Neural crest cell (in vitro differentiated cells): ENCODE results near the gene PHIP. TPM values are rescaled to one million over a fixed set of nuclear protein-coding genes. Genes with fewer than 3 reads are reported as not detected.

ENCODE experiments used
- DNase-seq: peaks from one replicate; pipeline ENCODE4 v3.0.0; 2021; ENCODE audit warnings: low read depth, mixed read lengths, low spot score
- H3K27ac Mint-ChIP-seq: one replicate; pipeline ENCODE4 v1.8.0; 2021; ENCODE audit warnings: mild to moderate bottlenecking, mixed read lengths; ENCODE audit not compliant: unreplicated experiment
- H3K27me3 Mint-ChIP-seq: 2 replicates; pipeline ENCODE4 v1.8.0; 2021; ENCODE audit warnings: low read depth, mild to moderate bottlenecking, mixed read lengths
- H3K36me3 Mint-ChIP-seq: 2 replicates; pipeline ENCODE4 v1.8.0; 2021; ENCODE audit warnings: low read depth, mild to moderate bottlenecking, mixed read lengths
- H3K4me1 Mint-ChIP-seq: 2 replicates; pipeline ENCODE4 v1.8.0; 2021; ENCODE audit warnings: mixed read lengths
- H3K4me3 Mint-ChIP-seq: one replicate; pipeline ENCODE4 v1.8.0; 2021; ENCODE audit warnings: mild to moderate bottlenecking, mixed read lengths
- H3K9me3 Mint-ChIP-seq: 2 replicates; pipeline ENCODE4 v1.8.0; 2021; ENCODE audit warnings: mixed read lengths
- total RNA-seq: library from RNA; stranded (reverse); gene quantifications from 2 replicates; pipeline ENCODE4 v1.2.1, GENCODE V29; 2021
- TF ChIP-seq, protein P1 (sequence below): fragments of 200-600 bp; sonication (generic); conservative IDR thresholded peaks from 2 replicates; pipeline ENCODE4 v1.5.0; 2021; ENCODE audit warnings: antibody characterized with exemption, mild to moderate bottlenecking

Gene PHIP
- total RNA-seq, 1 donor from 2014 or later, result 50.0 TPM

GRCh38 chr6:79005024-79005423, 73.0 kb downstream of the PHIP start:
- H3K27ac Mint-ChIP-seq, result no peak overlapping the region
- TF ChIP-seq, protein P1, sequence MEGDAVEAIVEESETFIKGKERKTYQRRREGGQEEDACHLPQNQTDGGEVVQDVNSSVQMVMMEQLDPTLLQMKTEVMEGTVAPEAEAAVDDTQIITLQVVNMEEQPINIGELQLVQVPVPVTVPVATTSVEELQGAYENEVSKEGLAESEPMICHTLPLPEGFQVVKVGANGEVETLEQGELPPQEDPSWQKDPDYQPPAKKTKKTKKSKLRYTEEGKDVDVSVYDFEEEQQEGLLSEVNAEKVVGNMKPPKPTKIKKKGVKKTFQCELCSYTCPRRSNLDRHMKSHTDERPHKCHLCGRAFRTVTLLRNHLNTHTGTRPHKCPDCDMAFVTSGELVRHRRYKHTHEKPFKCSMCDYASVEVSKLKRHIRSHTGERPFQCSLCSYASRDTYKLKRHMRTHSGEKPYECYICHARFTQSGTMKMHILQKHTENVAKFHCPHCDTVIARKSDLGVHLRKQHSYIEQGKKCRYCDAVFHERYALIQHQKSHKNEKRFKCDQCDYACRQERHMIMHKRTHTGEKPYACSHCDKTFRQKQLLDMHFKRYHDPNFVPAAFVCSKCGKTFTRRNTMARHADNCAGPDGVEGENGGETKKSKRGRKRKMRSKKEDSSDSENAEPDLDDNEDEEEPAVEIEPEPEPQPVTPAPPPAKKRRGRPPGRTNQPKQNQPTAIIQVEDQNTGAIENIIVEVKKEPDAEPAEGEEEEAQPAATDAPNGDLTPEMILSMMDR, result no peak

DNA sequence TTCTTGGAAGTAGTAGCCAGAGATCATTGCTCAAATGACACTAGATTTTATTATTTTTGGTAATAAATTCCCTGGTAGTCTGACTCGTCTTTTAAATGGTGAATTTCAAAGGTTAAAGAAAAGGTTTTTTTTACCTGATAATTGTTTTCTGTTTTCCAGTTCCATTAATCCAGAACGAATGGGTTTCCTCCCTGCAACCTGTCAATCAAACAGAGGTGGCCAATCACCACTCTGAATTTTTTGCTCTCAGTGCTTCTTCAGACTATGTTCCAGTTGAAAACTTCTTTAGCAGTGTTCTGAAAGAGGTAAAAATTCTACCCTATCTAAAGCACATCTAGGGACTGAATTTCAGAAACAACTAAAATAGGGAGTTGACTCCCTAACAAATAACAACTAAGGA, 73.8 kb downstream of the PHIP start:
- no peak overlapping the region for H3K4me3 Mint-ChIP-seq
- no peaks in the 10 kb centered on the region for H3K27me3 Mint-ChIP-seq
- no peak for DNase-seq
- TF ChIP-seq, protein P1, result no peak
- H3K9me3 Mint-ChIP-seq, result no peaks in the 10 kb centered on the region
- H3K36me3 Mint-ChIP-seq, result peaks cover 25% of the 10 kb centered on the region
- no peak overlapping the region for H3K27ac Mint-ChIP-seq
- no peaks in the 10 kb centered on the region for H3K4me1 Mint-ChIP-seq

More at GRCh38 chr6:79005024-79005423, 73.0 kb downstream of the PHIP start:
- Mint-ChIP-seq H3K9me3 (no peaks in the 10 kb centered on the region), H3K4me1 (no peaks in the 10 kb centered on the region), H3K4me3 (no peak overlapping the region), H3K27me3 (no peaks in the 10 kb centered on the region), H3K36me3 (peaks cover 21% of the 10 kb centered on the region)
- DNase-seq, result no peak

DNA sequence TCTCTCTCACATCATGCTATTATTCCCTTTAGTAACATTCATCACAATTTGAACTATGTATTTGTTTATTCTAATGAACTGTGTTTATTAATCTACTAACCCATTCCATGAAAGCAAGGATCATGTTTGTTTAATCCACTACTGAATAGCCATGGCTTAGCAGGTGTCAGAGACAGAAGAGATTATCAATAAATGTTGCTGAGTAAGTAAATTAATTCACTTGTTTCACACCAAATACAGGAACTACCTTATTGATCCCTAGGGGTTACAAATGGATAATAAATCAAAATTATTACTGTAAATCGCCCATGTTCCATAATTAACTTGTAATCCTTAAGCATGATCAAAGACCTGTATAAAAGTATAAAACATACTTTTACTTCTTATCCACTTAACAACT, 76.6 kb downstream of the PHIP start:
- Mint-ChIP-seq H3K36me3 (peaks cover 37% of the 10 kb centered on the region), H3K27ac (no peak overlapping the region), H3K27me3 (no peaks in the 10 kb centered on the region), H3K4me1 (no peaks in the 10 kb centered on the region), H3K9me3 (peaks cover 4% of the 10 kb centered on the region), H3K4me3 (no peak overlapping the region)
- TF ChIP-seq, protein P1, result no peak
- no peak for DNase-seq

GRCh38 chr6:78999737-79000136, 78.3 kb downstream of the PHIP start:
- Mint-ChIP-seq H3K9me3 (peaks cover 4% of the 10 kb centered on the region), H3K4me3 (no peak overlapping the region), H3K36me3 (peaks cover 53% of the 10 kb centered on the region), H3K27me3 (no peaks in the 10 kb centered on the region), H3K4me1 (no peaks in the 10 kb centered on the region), H3K27ac (no peak overlapping the region)
- DNase-seq, result no peak
- TF ChIP-seq, protein P1, result no peak

- no peak overlapping the region for H3K4me3 Mint-ChIP-seq
- H3K9me3 Mint-ChIP-seq, result peaks cover 7% of the 10 kb centered on the region
- H3K27ac Mint-ChIP-seq, result no peak overlapping the region
- H3K36me3 Mint-ChIP-seq, result peaks cover 69% of the 10 kb centered on the region
- no peaks in the 10 kb centered on the region for H3K27me3 Mint-ChIP-seq
- no peaks in the 10 kb centered on the region for H3K4me1 Mint-ChIP-seq
- no peak for DNase-seq
- TF ChIP-seq, protein P1, result no peak
Observed at GRCh38 chr6:78995946-78996345, 82.1 kb downstream of the PHIP start.

- peaks cover 72% of the 10 kb centered on the region for H3K36me3 Mint-ChIP-seq
- TF ChIP-seq, protein P1, result no peak
- DNase-seq, result no peak
- peaks cover 7% of the 10 kb centered on the region for H3K9me3 Mint-ChIP-seq
- no peak overlapping the region for H3K4me3 Mint-ChIP-seq
- H3K4me1 Mint-ChIP-seq, result no peaks in the 10 kb centered on the region
- no peak overlapping the region for H3K27ac Mint-ChIP-seq
- no peaks in the 10 kb centered on the region for H3K27me3 Mint-ChIP-seq
Observed at GRCh38 chr6:78995346-78995745, 82.7 kb downstream of the PHIP start.
